ENCODE data around the gene ZBTB21. TPM values are rescaled to one million over a fixed set of nuclear protein-coding genes. Genes with fewer than 3 reads are reported as not detected.

The ZBTB21 gene
- total and polyA plus RNA-seq, 12 donors: 6.8 to 39.1 (median 12.4) TPM

DNA sequence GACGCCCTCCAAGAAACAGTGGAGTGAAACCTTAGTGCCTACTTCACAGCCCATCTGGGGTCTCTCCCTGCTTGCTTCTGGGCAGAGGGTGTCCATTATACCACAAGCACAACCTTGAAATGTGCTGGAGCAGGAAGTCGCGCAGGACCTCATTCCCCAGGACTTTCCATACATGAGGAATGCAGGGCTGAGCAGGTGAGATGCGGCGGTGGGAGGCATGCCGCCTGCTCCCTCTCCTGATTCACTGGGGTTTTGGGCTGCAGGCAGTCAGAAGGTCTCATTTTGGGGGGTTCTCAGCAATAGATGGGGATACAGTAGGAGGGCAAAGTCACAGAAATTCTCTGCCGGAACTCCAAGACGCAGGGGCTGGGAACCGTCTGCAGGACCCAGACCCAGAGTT, 45.3 kb upstream of the ZBTB21 start:
- no peak overlapping the region for H3K27ac ChIP-seq
- H3K4me1 ChIP-seq (replicated peaks in 1 of 2): no peaks in the 10 kb centered on the region
- TF ChIP-seq, protein P1, sequence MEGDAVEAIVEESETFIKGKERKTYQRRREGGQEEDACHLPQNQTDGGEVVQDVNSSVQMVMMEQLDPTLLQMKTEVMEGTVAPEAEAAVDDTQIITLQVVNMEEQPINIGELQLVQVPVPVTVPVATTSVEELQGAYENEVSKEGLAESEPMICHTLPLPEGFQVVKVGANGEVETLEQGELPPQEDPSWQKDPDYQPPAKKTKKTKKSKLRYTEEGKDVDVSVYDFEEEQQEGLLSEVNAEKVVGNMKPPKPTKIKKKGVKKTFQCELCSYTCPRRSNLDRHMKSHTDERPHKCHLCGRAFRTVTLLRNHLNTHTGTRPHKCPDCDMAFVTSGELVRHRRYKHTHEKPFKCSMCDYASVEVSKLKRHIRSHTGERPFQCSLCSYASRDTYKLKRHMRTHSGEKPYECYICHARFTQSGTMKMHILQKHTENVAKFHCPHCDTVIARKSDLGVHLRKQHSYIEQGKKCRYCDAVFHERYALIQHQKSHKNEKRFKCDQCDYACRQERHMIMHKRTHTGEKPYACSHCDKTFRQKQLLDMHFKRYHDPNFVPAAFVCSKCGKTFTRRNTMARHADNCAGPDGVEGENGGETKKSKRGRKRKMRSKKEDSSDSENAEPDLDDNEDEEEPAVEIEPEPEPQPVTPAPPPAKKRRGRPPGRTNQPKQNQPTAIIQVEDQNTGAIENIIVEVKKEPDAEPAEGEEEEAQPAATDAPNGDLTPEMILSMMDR (IDR thresholded peaks at IDR 0.05): no peak
- TF ChIP-seq POLR2A (IDR thresholded peaks at IDR 0.05): no peak
- DNase-seq: no peak
- H3K9me3 ChIP-seq (replicated peaks in 1 of 3): no peaks in the 10 kb centered on the region
- H3K27me3 ChIP-seq: no peaks in the 10 kb centered on the region
- intact Hi-C loops (cut with DNase I): loop anchor here (10.0 kb wide), 2 partner anchors 49 to 91 kb away; no protein-coding TSS in a partner anchor
- H3K36me3 ChIP-seq (replicated peaks in 1 of 2): no peaks in the 10 kb centered on the region
- 85 to 91% (median 88%) methylated on average over 8 to 9 of the region's 9 CpGs for WGBS, 4 donors
- no peak overlapping the region for H3K4me3 ChIP-seq

DNA sequence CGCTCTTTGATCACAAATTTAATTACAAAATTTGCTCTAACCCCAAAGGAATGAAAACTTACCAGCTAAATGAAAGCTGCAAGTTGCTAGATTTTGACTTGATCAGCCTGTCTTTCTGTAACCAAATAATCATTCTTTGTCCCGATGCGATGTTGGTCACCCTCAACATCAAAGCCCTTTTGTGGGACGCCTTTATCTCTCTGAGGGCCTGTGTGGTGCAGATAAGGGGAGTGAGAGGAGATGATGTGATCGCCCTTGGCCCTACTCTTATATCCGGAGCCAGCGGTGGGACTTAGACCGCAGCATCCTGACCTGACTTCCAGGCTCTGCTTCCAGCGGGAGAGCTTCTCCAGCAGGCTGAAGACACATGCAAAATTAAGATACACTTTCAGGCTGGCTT, 41.6 kb upstream of the ZBTB21 start:
- no peaks in the 10 kb centered on the region for H3K36me3 ChIP-seq (replicated peaks in 1 of 2)
- H3K9me3 ChIP-seq (replicated peaks in 1 of 3): no peaks in the 10 kb centered on the region
- H3K27me3 ChIP-seq: no peaks in the 10 kb centered on the region
- DNase-seq: peak in 2 of 7 donors; percentile 52 to 53
- intact Hi-C loops (cut with DNase I): loop anchor here (10.0 kb wide), 2 partner anchors 53 to 87 kb away; no protein-coding TSS in a partner anchor
- no peak overlapping the region for H3K4me3 ChIP-seq
- peak overlapping the region in 1 of 5 donors; percentile 82 for H3K27ac ChIP-seq
- peaks cover 5 to 12% of the 10 kb centered on the region in 2 donors for H3K4me1 ChIP-seq (replicated peaks in 1 of 2)
- 25 to 48% (median 38%) methylated on average over 9 of the region's 9 CpGs for WGBS, 4 donors
- no peak for TF ChIP-seq POLR2A (IDR thresholded peaks at IDR 0.05)

DNA sequence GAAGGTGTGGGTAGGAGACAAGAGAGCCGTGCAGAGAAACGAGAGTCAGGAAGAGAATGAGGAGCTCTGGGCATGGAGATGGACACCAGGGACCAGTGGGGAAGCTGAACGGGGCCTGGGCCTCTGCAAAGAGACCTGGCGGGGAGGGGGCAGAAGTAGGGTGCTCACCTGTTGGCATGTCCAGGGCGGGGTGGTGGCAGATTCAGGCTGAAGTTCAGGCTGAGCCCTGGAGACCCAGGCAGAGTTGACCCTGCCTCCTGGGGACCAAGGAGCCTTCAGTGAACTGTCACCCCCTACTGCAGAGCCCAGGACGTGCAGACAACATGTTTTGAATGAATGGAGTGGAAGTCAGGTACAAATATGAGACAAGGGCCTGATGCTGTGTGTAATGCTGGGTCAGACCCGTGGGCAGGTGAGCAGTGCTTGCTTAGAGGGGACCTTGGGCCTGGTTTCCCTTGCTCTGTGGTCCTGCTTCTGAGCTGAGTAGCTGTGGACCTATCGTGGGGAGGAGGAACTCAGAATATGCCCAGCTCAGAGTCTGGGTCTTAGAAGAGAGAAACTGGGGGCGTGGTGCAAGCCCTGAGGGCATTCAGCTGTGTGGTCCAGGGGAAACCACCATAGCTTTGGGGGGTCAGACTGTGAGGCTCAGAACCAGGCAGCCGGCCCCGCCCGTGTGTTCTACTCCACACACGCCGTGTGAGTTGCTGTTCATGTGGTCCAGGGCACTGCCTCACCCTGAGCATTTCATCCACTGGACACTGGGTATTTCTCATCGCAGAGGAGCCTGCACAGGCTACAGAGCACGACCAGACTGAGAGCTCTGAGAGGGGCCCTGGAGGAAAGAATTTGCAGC, 39.6 kb upstream of the ZBTB21 start:
- no peak for DNase-seq
- 90 to 94% (median 94%) methylated on average over 16 of the region's 16 CpGs for WGBS, 4 donors
- Histone ChIP-seq H3K4me3 (no peak overlapping the region), H3K4me1 (replicated peaks in 1 of 2) (peaks cover 5 to 12% of the 10 kb centered on the region in 2 donors), H3K27me3 (no peaks in the 10 kb centered on the region), H3K27ac (peak overlapping the region in 1 of 5 donors; percentile 16), H3K9me3 (replicated peaks in 1 of 3) (no peaks in the 10 kb centered on the region), H3K36me3 (replicated peaks in 1 of 2) (no peaks in the 10 kb centered on the region)
- intact Hi-C loops (cut with DNase I): loop anchor here (10.0 kb wide), 2 partner anchors 55 to 85 kb away; no protein-coding TSS in a partner anchor
- no peak for TF ChIP-seq POLR2A (IDR thresholded peaks at IDR 0.05)
- TF ChIP-seq, protein P1 (IDR thresholded peaks at IDR 0.05): no peak

DNA sequence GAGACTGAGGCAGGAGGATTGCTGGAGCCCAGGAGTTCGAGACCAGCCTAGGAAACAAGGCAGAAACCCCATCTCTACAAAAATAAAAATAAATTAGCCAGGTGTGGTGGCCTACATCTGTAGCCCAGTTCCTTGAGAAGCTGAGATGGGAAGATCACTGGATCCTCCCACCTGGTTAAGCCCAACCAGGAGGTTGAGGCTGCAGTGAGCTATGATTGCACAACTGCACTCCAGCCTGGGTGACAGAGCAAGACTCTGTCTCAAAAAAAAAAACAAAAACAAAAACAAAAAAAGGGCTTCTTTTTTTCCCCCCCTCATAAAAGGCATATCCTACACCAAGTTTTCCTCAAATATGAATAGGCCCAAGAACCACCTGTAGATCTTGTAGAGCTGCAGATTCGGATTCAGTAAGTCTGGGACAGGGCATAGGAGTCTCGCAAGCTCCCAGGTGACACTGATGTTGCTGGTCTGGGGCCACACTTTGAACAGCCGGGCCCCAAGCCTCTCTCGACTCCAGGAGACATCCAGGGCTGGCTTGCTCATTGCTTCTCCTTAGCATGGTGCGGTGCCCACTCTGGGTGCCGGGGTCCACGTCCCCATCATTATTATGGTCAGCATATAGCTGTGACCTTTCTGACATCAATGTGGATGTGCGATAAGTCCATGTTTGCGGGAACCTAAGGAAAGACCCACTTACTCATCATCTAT, 38.9 kb upstream of the ZBTB21 start:
- 95 to 97% (median 95%) methylated on average over 7 to 10 of the region's 10 CpGs for WGBS, 4 donors
- DNase-seq: no peak
- H3K27me3 ChIP-seq: no peaks in the 10 kb centered on the region
- H3K36me3 ChIP-seq (replicated peaks in 1 of 2): no peaks in the 10 kb centered on the region
- TF ChIP-seq, protein P1 (IDR thresholded peaks at IDR 0.05): no peak
- TF ChIP-seq POLR2A (IDR thresholded peaks at IDR 0.05): no peak
- peak overlapping the region in 3 of 5 donors; percentile 61 to 88 (median 84) for H3K27ac ChIP-seq
- no peaks in the 10 kb centered on the region for H3K9me3 ChIP-seq (replicated peaks in 1 of 3)
- intact Hi-C loops (cut with DNase I): no loop called here
- H3K4me1 ChIP-seq (replicated peaks in 1 of 2): peaks cover 5 to 12% of the 10 kb centered on the region in 2 donors
- no peak overlapping the region for H3K4me3 ChIP-seq

Measured in adrenal gland (tissue), 12 donors.